Kidney (tissue), 14 donors: ENCODE results near the gene PMPCA. TPM values are rescaled to one million over a fixed set of nuclear protein-coding genes. Genes with fewer than 3 reads are reported as not detected.

Experiments used
- DNase-seq, 5 donors: peaks; one replicate each; pipeline ENCODE4 v3.0.0-alpha.2; 2013 to 2020
- FAIRE-seq: peaks from 2 replicates; lab custom pipeline; 2012; peaks lifted over from hg19 to GRCh38; lab: Jason Lieb, UNC
- H3K27ac ChIP-seq, 2 donors: one replicate each; pipeline ENCODE4 v1.7.0; 2013; ENCODE audit warnings: low read depth in 2 of 2, low read length in 2 of 2, inconsistent platforms in 1 of 2
- H3K27me3 ChIP-seq: one replicate; pipeline ENCODE4 v1.7.1; 2013; ENCODE audit warnings: low read length, inconsistent platforms; ENCODE audit not compliant: control insufficient read depth, insufficient read depth
- H3K36me3 ChIP-seq, 3 donors: one replicate each; pipeline versions ENCODE4 v1.7.0 to v1.7.1; 2013; ENCODE audit warnings: low read length in 3 of 3, control low read depth in 1 of 3, inconsistent platforms in 1 of 3; ENCODE audit not compliant: insufficient read depth in 3 of 3, control insufficient read depth in 2 of 3
- H3K4me1 ChIP-seq, 3 donors: one replicate each; pipeline versions ENCODE4 v1.7.0 to v1.7.1; 2013; ENCODE audit warnings: low read length in 3 of 3, inconsistent platforms in 1 of 3, low read depth in 1 of 3; ENCODE audit not compliant: control insufficient read depth in 2 of 3, insufficient read depth in 2 of 3
- H3K4me3 ChIP-seq, 3 donors: one replicate each; pipeline versions ENCODE4 v1.7.0 to v1.8.1; 2013; ENCODE audit warnings: low read length in 3 of 3, control low read depth in 1 of 3, inconsistent platforms in 1 of 3
- H3K9ac ChIP-seq, 3 donors: one replicate each; pipeline versions ENCODE4 v1.7.0 to v1.7.1; 2013; ENCODE audit warnings: low read length in 3 of 3, control low read depth in 1 of 3, inconsistent platforms in 1 of 3
- H3K9me3 ChIP-seq, 3 donors: one replicate each; pipeline versions ENCODE4 v1.7.0 to v1.7.1; 2013; ENCODE audit warnings: low read length in 3 of 3, control low read depth in 1 of 3, inconsistent platforms in 1 of 3; ENCODE audit not compliant: control insufficient read depth in 2 of 3, insufficient read depth in 1 of 3
- CTCF ChIP-seq: IDR thresholded peaks from 3 replicates; pipeline ENCODE4 v1.5.1; 2012; ENCODE audit warnings: mild to moderate bottlenecking, moderate library complexity, borderline replicate concordance; ENCODE audit not compliant: insufficient read depth; ENCODE audit errors: extremely low read depth
- intact Hi-C: fragments of 100-400 bp; cut with DNase I; formaldehyde crosslinking; loops from one replicate; pipeline ENCODE4 v1.11.1; 2022
- polyA plus RNA-seq: library from polyadenylated mRNA; stranded (reverse); fragments of 350-450 nt; fragmentation: Illumina TruSeq; extraction: RNeasy Lipid Tissue Mini Kit (QIAGEN cat#74804); gene quantifications from one replicate; pipeline ENCODE4 v1.2.3, GENCODE V29; 2014; ENCODE audit warnings: low read depth, low replicate concordance; ENCODE audit not compliant: insufficient read depth
- total RNA-seq: library from RNA; stranded (reverse); fragmentation: NEBNext Ultra II Directional; extraction: Animal tissue kit (Norgen Biotek cat#: 25700); gene quantifications from one replicate; pipeline ENCODE4 v1.2.1, GENCODE V29; 2021
- donor health status: control.
- donor health status: control.
- donor health status: control.
- donor health status: control.
- donor health status: control.
- donor health status: DM: yes; HTN: yes; CAD: no.
- donor health status: Normal renal cell carcinoma (clear cell type).

Gene PMPCA
- total and polyA plus RNA-seq, 2 donors from 2014 or later: 45.6 to 50.1 TPM

DNA sequence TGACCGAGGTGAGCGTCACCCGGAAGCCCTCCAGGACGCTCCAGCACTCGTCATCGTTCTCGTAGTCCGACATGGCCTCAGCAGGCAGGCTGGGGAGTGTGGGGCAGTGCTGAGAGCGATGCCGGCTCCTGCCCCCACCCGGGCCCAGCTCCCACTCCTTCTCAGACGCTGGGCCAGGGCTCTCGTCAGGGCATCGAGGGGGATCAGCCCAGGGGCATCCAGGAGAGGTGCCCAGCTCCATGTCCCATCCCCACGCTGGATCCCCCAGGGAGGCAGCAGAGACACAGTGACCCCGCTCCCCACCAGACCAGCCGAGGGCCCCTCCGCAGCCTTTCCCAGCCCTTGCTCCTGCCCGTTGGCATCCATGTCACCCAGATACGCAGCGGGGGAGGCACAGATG lies 38.5 kb upstream of the PMPCA start:
- H3K4me3 ChIP-seq: no peak overlapping the region
- DNase-seq: no peak
- intact Hi-C loops: no loop called here
- no peak for TF ChIP-seq CTCF
- no peak overlapping the region for H3K9ac ChIP-seq
- H3K27me3 ChIP-seq: no peaks in the 10 kb centered on the region
- peaks cover 0 to 13% (median 3%) of the 10 kb centered on the region in 3 donors for H3K4me1 ChIP-seq
- H3K9me3 ChIP-seq: no peaks in the 10 kb centered on the region
- no peaks in the 10 kb centered on the region for H3K36me3 ChIP-seq
- peak overlapping the region; percentile 22 to 41 for H3K27ac ChIP-seq
- FAIRE-seq: no peak

DNA sequence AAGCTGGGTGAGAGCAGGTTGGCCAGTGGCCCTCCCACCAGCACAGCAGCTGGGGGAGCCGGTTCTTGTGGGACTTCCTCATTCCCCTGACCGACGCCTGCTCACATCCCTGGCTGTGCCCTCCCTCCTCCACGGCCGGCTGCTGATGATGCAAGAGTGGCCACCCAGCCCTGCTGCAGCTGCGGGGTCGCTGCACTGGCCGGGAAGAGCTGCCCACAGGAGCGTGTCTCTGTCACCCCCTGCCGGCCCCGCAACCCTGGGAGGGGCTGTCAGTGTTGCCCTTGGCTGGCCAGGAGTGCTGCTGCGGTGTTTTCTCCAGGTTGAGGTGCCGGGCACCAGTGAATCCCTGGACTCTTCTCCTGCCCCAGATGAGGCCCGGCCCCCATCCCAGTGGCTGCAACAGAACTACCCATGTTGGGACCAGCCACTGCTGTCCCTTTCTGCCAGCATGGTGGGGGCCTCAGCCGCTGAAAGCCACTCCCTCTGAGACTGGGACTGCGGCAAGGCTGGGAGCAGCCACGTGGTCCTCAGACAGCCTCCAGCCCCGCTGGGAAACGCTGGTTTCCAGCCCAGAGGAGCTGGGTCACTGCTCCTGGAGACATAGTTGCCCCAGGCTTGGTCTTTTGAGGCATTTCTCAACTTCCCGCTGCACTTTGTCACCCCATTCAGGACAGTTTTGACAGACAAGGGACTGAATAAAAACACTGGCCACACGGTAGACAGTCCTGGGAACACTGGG lies 37.7 kb upstream of the PMPCA start:
- Histone ChIP-seq H3K4me3 (no peak overlapping the region), H3K4me1 (peaks cover 0 to 13% (median 3%) of the 10 kb centered on the region in 3 donors), H3K9ac (no peak overlapping the region), H3K36me3 (no peaks in the 10 kb centered on the region), H3K27me3 (no peaks in the 10 kb centered on the region), H3K27ac (peak overlapping the region in 1 of 2 donors; percentile 22), H3K9me3 (no peaks in the 10 kb centered on the region)
- no peak for TF ChIP-seq CTCF
- intact Hi-C loops: no loop called here
- no peak for FAIRE-seq
- DNase-seq: peak; percentile 86 to 95 (median 88)

DNA sequence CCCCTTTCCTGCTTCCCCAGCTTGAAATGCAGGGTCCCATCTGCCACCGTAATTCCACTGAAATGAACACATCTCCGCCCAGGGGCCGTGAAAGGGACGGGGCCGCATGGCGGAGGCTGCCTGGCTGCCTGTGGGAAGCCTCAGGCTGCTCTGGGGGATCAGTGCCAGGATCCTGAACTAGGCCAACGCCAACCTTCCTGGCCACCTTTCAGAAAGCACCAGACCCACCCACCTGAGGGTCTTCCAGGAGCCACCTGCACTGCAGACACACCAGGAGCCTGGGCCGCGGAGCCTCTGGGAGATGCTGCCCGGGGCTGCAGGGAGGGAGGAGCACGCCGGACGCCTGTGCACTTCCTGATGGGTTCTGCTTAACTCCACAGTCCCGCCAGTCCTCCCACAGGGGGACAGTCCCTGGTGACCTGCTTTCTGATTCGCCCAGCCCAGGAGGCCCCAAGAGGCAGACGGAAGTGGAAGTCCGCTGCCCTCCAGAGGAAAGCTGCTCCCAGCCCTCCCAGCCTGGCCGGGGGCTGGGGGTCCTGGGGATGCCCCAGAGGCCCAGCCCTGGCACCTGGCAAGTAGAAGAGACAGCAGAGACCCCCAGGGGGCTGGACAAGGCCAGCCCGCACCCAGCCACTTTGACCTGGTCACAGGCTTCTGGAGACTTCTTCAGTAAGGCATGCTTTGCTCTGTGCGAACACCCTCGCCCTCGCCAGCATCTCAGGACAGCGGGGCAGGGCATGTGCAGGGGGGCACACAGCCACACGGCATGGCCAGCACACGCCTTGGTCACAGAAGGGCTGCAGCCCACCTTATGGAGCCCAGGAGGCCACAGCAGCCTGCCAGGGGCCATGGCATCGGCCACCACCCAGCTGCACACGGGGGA lies 36.9 kb upstream of the PMPCA start, which contains the start of gene CARD9:
CARD9 (minus strand) TSS at position 370 of the 883 bp plus-strand sequence. CDS start 1,591 bp downstream, outside the sequence.
- peak in 2 of 5 donors; percentile 55 to 59 for DNase-seq
- no peak for FAIRE-seq
- peaks cover 0 to 13% (median 3%) of the 10 kb centered on the region in 3 donors for H3K4me1 ChIP-seq
- no peak within 1 kb of the TSS for H3K27ac ChIP-seq
- intact Hi-C loops: no loop called here
- H3K9me3 ChIP-seq: no peaks in the 10 kb centered on the region
- no peaks in the 10 kb centered on the region for H3K27me3 ChIP-seq
- H3K36me3 ChIP-seq: no peaks in the 10 kb centered on the region
- H3K9ac ChIP-seq: no peak within 1 kb of the TSS
- H3K4me3 ChIP-seq: no peak within 1 kb of the TSS
- no peak for TF ChIP-seq CTCF
